GM21529 (cell line): ENCODE results near the gene PTCD1.

Experiments used
- ATAC-seq: cut with Tn5 transposase; IDR thresholded peaks from one replicate; pipeline ENCODE4 v1.9.1; 2021; ENCODE audit not compliant: unreplicated experiment

The PTCD1 gene

DNA sequence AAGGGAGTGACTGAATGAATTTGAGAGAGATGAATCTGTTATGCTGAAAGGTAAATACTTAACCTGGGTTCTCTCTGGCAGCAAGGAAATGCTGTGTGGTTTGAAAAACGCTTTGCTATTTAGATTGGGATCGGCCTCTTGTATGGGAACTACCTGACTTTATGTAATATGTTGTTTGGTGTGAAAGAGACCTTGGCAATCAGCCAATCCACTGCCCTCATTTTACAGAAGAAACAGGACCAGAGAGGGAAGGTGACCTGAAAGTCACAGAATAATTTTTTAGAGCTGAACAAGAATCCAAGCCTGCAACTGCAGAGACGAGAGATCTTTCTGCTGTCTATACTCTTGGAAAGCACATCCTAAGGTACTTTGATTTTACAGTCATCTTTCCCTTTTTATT is 28.8 kb downstream of the PTCD1 start:
- no peak for ATAC-seq

DNA sequence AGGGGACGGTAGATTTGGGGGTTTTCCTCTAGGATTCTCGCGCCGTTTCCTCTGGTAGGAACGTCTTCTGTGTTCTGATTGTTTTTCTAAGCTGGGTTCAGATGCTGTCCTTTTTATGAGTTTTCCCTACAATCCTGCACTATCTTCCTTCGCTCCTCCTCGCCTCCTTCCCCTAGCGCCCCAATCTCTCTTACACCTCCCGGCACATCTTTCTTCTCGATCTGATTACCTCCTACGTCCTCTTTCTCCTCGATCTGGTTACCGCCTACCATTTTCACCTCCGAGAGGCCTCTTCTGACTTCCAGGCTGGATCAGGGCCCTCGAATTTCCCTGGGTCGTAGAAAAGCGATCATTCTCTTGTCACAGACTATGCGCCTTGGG is 29.4 kb downstream of the PTCD1 start:
- ATAC-seq, result peak; percentile 6

DNA sequence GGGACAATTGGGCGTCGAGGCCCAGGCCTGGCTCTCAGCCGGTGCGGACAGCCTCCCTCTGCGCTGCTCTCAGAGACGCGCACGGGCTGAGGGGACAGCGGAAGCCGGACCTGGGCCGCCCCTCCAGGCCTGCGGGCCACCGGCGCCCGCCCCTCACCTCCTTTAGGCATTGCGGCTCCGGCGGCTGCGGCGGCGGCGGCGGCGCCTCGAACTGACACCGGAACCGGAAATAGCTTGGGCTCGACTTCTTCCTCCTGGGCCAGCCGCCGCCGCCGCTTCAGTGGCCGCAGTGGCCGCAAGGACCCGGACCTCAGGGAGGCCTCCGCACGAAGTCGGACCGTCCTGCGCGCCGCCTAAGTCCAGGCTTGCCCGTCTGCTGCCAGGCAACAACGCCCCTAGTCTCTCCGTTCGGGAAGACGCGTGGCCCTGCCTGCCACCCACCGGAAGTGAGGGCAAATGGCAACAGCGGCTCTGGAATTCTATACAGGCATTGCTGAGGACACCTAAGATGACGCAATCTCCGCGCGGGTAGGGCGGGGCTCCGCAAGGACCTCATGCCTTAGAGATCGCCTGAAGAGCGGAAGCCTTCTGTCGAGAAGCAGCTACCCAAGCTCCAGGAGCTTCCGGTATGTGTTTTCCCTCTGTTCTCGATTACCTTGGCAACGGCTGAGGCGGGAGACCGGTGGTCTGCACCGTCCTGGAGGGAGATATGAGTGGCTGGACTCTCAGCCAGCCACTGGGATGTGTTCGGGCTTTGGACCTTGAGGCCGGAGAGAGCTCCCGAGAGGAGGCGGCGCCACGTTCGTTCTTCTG is 30.0 kb downstream of the PTCD1 start, which contains the start of the genes BUD31 and PDAP1:
Gene BUD31, plus strand, starts transcription at position 591 of the 813 bp plus-strand sequence. CDS start 2,124 bp downstream, outside the sequence.
Gene PDAP1, minus strand, starts transcription at position 219 of the 813 bp plus-strand sequence. Its CDS starts 49 bp downstream, at position 170.
- peak; percentile 73 for ATAC-seq

DNA sequence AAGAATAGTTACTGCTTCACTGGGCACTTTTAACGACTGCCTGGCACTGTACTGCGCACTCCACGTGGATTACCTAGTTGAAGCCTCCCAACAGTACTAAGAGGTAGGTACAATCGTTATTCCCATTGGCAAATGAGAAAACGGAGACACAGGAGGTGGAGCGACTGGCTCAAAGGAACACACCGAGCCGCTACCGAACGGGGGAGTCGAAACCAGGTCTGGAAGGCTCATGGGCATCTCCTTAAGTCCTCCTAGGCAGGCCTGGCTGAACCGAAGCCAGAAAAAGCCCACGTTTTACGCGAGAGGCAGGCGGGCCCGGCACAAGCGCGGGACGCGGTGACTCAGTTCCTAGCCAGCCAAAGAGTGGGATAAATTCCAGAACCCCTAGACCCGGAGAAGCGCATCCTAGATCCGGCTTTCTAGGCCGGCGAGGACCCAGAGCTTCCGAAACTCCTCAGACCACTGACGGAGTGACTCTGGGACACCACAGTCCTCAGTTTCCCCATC is 30.7 kb downstream of the PTCD1 start:
- ATAC-seq, result no peak

GRCh38 chr7:99406557-99406956 is 32.0 kb downstream of the PTCD1 start:
- no peak for ATAC-seq

DNA sequence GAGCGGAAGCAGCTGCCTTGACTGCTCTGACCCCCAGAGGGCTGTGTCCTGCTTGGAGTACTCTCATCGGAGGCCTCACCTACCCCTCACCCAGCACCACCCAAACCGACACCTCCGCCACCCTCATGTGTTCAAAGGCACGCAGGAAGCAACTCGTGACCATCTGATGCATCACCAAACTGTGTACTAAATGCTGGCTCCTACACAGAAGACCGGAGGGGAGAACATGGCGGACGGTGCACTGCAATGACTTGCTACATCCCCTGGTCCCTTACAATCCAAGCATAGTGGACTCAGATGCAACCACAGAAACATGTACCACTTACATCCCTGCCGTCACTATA is 33.6 kb downstream of the PTCD1 start:
- no peak for ATAC-seq

GRCh38 chr7:99404235-99404976 is 34.2 kb downstream of the PTCD1 start:
- no peak for ATAC-seq

- ATAC-seq, result no peak
Observed at GRCh38 chr7:99403764-99404163, 34.8 kb downstream of the PTCD1 start.

DNA sequence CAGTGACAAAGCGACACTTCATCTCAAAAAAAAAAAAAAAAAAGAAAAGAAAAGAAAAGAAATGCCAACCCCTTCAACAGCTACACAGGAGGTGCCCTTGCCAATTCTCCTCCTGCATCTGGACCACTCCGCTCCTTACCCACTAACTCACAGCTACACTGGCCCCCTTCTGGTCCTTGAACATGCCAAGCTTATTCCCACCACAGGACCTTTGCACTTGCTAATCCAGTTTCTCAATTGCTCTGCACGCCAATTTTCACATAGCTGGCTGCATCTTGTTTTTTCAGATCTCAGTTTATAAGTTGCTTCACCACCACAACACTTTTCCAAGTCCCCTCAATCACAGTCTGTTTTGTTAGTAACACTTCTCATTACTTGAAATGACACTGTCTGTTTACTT is 35.7 kb downstream of the PTCD1 start:
- ATAC-seq, result no peak

DNA sequence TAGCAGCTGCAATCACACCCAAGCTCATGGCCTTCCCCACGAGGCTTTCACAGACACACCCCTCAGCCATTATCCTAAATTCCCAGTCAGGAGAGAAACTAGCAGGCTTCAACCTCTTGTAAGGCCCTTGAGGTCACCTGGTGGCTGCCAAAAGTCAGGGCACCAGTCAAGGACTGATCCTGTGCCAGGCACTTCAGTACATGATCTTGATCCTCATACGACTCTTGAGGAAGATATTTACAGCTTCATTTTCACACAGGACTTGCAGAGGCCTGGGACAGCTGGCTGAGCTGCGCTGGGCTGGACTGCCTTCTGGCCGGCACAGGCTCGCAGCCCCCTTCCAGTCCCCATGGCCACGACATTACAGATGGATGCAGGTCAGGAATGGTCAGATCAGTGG is 39.0 kb downstream of the PTCD1 start:
- no peak for ATAC-seq

DNA sequence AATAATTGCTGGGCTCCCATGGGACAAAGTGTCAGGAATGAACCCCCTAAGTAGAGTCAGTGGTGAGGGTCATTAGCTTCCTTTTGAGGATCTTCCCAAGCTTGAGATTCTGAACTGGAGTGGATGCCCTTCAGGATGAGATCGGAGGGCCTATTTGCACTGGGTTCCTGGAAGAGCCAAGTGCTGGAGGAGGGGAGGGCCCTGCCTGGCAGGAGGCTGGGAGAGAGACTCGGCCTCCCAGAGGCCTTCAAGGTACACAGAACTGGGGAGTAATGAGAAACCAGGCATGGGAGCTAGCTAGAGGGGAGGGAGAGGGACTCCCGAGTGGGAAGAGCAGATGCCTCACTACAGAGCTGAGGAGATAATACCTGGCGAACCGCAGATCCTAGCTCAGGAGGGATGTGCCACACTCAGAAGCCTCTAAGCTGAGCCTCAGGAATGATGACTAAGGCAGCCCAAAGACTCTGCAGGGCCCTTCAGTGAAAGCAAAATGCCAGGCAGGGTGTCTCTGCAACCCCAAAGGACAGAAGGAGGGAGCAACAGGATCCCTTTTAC is 39.6 kb downstream of the PTCD1 start:
- no peak for ATAC-seq

GRCh38 chr7:99397297-99397983 is 41.2 kb downstream of the PTCD1 start:
- ATAC-seq, result no peak

DNA sequence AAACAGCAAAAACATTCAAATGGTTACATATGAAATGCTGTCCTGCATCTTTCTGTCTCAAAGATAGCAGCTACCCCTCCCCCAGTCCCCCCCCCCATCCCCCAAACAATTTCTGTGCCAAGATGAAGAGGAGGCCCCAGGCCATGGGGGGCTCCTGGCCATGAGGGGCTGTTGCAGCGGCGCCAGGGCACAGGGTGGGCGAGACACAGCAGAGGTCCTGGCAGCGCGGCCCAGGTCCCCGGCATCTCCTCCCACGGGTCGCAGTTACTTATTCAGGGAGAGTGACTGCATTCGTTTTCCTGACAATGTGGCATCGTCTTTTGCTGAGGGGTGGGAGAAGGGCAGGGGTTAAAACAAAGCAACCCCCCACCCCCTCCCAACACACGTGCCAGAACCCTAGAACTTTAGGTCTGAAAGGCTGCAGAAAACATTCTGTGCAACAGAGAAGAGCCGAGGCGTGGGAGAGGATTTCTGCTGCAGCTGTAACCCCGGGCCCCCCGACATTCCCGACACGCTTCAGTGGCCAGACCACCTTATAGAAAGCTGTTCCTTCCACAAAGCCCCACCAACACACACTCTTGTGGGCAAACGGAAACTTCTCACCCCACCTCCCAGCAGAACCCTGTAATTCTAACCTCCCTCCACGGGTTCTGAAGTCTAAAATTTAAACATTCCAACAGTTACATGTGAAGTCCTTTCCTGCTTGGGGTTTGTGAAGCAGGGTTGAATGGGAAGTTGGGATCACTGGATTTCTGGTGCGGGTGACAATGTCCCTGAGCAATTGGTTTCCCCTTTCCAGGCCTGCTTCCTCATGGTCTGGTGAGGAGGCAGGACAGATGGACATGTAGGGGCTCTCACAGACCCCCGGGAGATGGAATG is 41.9 kb downstream of the PTCD1 start:
- no peak for ATAC-seq

DNA sequence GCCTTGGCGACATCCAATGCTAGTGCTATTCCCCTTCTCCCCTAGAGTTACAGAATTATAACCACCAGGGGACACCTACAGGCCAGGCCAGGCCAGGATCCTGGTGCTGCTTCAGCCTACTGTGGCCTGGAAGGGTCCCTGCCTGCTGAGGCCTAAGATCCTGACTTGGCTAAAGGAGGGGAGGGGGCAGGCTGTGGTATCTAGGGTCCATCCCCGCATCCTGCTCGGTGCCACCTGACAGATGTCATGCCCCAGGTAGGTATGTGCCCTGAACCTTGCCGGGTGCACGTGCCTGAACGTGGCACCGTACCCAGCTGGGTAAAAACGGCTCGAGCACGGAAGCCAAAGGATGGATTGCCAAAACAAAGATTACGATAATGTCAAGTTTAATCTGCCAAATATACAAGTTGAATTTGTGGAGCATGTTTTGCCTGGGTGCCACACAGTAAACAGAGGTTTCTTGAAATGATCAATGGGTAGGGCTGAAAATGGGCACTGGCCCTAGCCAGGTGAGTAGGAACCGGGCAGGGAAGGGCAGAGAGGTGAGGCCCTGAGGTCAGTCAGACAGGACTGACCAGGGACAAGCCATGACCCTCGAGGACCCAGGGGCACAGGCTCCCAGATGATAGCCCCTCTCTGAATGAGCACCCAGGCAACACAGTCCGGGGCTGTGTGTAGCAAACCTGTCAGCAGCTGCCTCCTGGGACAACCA is 42.8 kb downstream of the PTCD1 start:
- ATAC-seq, result no peak

GRCh38 chr7:99394188-99394502 is 44.5 kb downstream of the PTCD1 start:
- no peak for ATAC-seq

DNA sequence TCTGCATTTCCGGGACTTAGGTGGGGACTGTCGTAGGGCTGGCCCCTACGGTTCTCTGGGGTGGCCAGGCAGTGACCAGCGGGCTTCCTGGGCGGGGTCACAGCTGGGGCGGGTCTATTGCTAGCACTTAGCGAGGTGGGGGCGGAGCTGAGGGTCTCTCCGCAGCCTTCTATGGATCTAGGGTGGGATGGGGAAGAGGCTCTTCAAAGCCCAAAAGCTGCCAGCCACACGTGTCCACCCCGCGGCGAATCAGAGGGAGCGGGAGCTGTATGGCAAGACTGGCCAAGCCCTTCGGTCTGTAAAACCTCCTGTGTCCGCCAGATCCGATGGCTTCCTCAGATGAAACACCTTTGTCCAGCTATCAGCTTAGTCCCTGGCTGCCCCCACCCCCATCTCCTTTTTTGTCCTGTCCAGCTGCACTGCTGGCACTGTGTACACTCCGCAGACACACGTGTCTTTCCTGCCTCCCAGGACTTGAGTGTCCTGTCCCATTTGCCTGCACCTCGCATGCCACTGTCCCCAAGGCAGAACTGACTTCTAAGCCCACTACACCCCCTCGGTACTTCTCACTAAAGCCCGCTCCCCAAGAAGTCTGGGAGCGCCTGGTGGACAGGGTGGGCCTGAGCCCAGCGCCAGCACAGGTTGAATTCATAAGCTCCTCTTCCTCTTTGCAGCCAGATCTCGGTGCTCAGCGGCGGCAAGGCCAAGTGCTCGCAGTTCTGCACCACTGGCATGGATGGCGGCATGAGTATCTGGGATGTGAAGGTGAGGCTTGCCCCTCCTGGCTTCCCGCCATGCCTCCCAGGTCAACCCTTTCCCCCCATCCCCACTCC is 45.0 kb downstream of the PTCD1 start:
- ATAC-seq, result peak; percentile 14

DNA sequence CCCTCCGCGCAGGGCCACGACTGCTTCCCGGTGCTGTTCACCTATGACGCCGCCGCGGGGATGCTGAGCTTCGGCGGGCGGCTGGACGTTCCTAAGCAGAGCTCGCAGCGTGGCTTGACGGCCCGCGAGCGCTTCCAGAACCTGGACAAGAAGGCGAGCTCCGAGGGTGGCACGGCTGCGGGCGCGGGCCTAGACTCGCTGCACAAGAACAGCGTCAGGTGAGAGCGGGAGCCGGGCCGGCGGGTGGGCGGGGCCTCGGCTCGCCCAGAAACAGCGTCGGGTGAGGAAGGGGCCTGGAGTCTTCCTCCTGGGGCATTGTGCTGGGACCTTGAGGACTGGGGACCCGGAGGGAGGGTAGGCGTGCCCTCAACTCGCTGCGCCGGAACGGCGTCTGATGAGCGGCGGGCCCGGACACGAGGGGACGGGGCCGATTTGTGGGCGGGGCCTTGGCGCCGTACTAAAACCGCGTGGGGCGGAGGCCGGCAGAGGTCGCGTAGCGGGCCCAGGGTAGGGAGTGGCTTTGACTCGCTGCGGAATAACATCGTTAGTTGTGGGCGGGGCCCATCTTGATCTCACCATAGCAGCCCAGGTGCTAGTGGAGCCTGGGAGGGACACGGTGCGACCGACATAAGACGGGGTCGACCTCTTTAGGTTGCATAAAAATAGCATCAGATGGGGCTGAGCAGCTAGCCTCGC is 45.8 kb downstream of the PTCD1 start:
- peak; percentile 57 for ATAC-seq

DNA sequence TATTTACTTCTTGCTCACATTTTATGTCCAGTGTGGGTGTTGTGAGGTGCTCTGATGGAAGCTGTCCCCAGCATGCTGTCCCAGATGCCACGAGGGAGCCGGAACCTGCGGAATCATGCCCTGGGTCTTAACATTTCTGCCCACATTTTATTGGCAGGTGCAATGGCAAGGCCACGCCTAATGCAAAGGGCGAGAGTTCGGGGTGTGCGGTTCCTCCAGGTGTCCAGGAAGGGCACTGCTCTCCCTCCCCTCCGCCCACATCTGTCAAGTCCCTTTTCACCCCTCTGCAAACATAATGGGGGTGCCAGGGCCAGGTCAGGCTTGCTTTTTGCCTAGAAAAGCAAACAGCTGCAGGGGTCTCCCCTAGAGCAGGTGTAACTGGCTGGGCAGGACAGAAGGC is 46.6 kb downstream of the PTCD1 start:
- no peak for ATAC-seq
